Activated T-cell treated with anti-CD3 and anti-CD28 coated beads, Interleukin-2, amount 50 U/mL, for 72 hours (primary cell): ENCODE data around the gene PIK3R3. TPM values are rescaled to one million over a fixed set of nuclear protein-coding genes. Genes with fewer than 3 reads are reported as not detected.

Experiments
- total RNA-seq, 2 donors: library from RNA; stranded (reverse); gene quantifications; one replicate each; pipeline ENCODE4 v1.2.3, GENCODE V29; 2022

PIK3R3 gene
- total RNA-seq, 2 donors from 2014 or later, result 0.89 to 0.93 TPM

Other genes with a start within 250 kb of the PIK3R3 start
- gene TSPAN1, start 42.5 kb upstream of the PIK3R3 start, total RNA-seq, result under 1 TPM; 0.30 to 0.34 TPM
- gene P3R3URF, start 43.9 kb upstream of the PIK3R3 start, total RNA-seq, result not detected
- gene POMGNT1, start 65.8 kb upstream of the PIK3R3 start, total RNA-seq, result 10 to 100 TPM; 30.8 to 35.5 TPM
- gene LURAP1, start 70.7 kb upstream of the PIK3R3 start, total RNA-seq, result under 1 TPM in 1 of 2 donors, not detected in 1; 0.21 TPM
- 10 to 100 TPM; 33.1 to 34.9 TPM for gene RAD54L, start 115.1 kb upstream of the PIK3R3 start, total RNA-seq
- gene LRRC41, start 171.0 kb upstream of the PIK3R3 start, total RNA-seq, result 10 to 100 TPM; 47.7 to 53.4 TPM
- gene UQCRH, start 171.1 kb upstream of the PIK3R3 start, total RNA-seq, result 100 to 1,000 TPM; 287 to 303 TPM
- 10 to 100 TPM; 42.4 to 42.9 TPM for gene NSUN4, start 208.2 kb upstream of the PIK3R3 start, total RNA-seq